Upper lobe of left lung (tissue), 6 donors: ENCODE results near the gene FAM118A. TPM values are rescaled to one million over a fixed set of nuclear protein-coding genes. Genes with fewer than 3 reads are reported as not detected.

Source experiments
- ATAC-seq, 2 donors: fragments of 200-7000 bp; cut with Tn5 transposase; one replicate each; pipeline ENCODE4 v1.9.1; 2022; ENCODE audit warnings: mild to moderate bottlenecking in 2 of 2, moderate library complexity in 2 of 2; ENCODE audit not compliant: low FRiP score in 2 of 2
- DNase-seq, 2 donors: peaks; one replicate each; pipeline ENCODE4 v3.0.0-alpha.2; 2019 to 2020
- H3K27ac ChIP-seq, 4 donors: fragments of 200-600 bp; sonication (generic); one replicate each; pipeline ENCODE4 v1.5.1; 2016 to 2019
- H3K27me3 ChIP-seq, 4 donors: fragments of 200-600 bp; sonication (generic); one replicate each; pipeline ENCODE4 v1.5.1; 2017 to 2019
- H3K36me3 ChIP-seq, 4 donors: fragments of 200-600 bp; sonication (generic); one replicate each; pipeline ENCODE4 v1.5.1; 2016 to 2019
- H3K4me1 ChIP-seq, 4 donors: fragments of 200-600 bp; sonication (generic); one replicate each; pipeline ENCODE4 v1.5.1; 2018 to 2019
- H3K4me3 ChIP-seq, 4 donors: fragments of 200-600 bp; sonication (generic); one replicate each; pipeline ENCODE4 v1.5.1; 2017 to 2019; ENCODE audit warnings: mild to moderate bottlenecking in 2 of 4, moderate library complexity in 1 of 4
- H3K9me3 ChIP-seq, 4 donors: fragments of 200-600 bp; sonication (generic); one replicate each; pipeline ENCODE4 v1.5.1; 2018 to 2019
- CTCF ChIP-seq, 6 experiments: fragments of 450-650 bp in 4 of 6; fragments of 200-600 bp in 2 of 6; sonication (generic) in 2 of 6; IDR thresholded peaks; one replicate each; pipeline ENCODE4 v1.5.1; 2016 to 2019; ENCODE audit warnings: antibody characterized with exemption in 6 of 6
- EP300 ChIP-seq, 4 donors: sonication (generic); formaldehyde crosslinking; IDR thresholded peaks; one replicate each; pipeline ENCODE4 v1.5.1; 2017; ENCODE audit warnings: antibody characterized with exemption in 4 of 4, control low read depth in 2 of 4
- POLR2A ChIP-seq, 4 donors: fragments of 450-650 bp; IDR thresholded peaks; one replicate each; pipeline ENCODE4 v1.5.1; 2016 to 2017; ENCODE audit warnings: antibody characterized with exemption in 4 of 4, mild to moderate bottlenecking in 2 of 4
- POLR2AphosphoS5 ChIP-seq, 2 donors: sonication (generic); formaldehyde crosslinking; IDR thresholded peaks; one replicate each; pipeline ENCODE4 v1.5.1; 2017; ENCODE audit warnings: antibody characterized with exemption in 2 of 2
- WGBS, 2 donors: methylation state at CpG; one replicate each; pipeline ENCODE4 v1.1.5; 2017 to 2018; 5-methylcytosine and 5-hydroxymethylcytosine counted together
- total RNA-seq, 6 donors: library from RNA; depleted of rRNA in 4 of 6; stranded (reverse); fragments of >200 nt in 4 of 6; gene quantifications; one replicate each; pipeline versions ENCODE4 v1.1.0 to v1.2.1, GENCODE V29; 2016 to 2021
- donor health status: DM: no; HTN: no; CAD: no; lungs with moderate emphysema.
- donor health status: DM: no; HTN: yes; CAD: no; lungs with severe emphysema.

FAM118A gene
- total RNA-seq, 6 donors from 2014 or later: 9.2 to 161 (median 27.6) TPM

GRCh38 chr22:45262931-45263462 is 46.7 kb upstream of the FAM118A start:
- ATAC-seq: no peak
- Histone ChIP-seq H3K9me3 (no peaks in the 10 kb centered on the region), H3K27ac (peak overlapping the region in 1 of 4 donors; percentile 61), H3K4me1 (peaks cover 10 to 15% (median 13%) of the 10 kb centered on the region in 4 donors), H3K36me3 (no peaks in the 10 kb centered on the region), H3K27me3 (no peaks in the 10 kb centered on the region), H3K4me3 (no peak overlapping the region)
- DNase-seq: peak in 1 of 2 donors; percentile 77
- TF ChIP-seq CTCF (IDR thresholded peaks at IDR 0.05) (no peak), EP300 (IDR thresholded peaks at IDR 0.05) (no peak), POLR2A (IDR thresholded peaks at IDR 0.05) (no peak), POLR2AphosphoS5 (IDR thresholded peaks at IDR 0.05) (no peak)
- WGBS, 2 donors: 70% methylated on average over 13 of the region's 14 CpGs; no CpG with 5 or more reads in 1 of the 2 donors

GRCh38 chr22:45263463-45264269 is 46.1 kb upstream of the FAM118A start:
- H3K4me1 ChIP-seq: peaks cover 14 to 22% (median 18%) of the 10 kb centered on the region in 4 donors
- TF ChIP-seq POLR2AphosphoS5 (IDR thresholded peaks at IDR 0.05) (peak in 1 of 2 donors; percentile 20), CTCF (IDR thresholded peaks at IDR 0.05) (peak; percentile 49 to 80 (median 74)), EP300 (IDR thresholded peaks at IDR 0.05) (no peak), POLR2A (IDR thresholded peaks at IDR 0.05) (no peak)
- no peaks in the 10 kb centered on the region for H3K27me3 ChIP-seq
- H3K27ac ChIP-seq: peak overlapping the region in 1 of 4 donors; percentile 61
- no peak overlapping the region for H3K4me3 ChIP-seq
- DNase-seq (peak; percentile 70 to 79), ATAC-seq (peak; percentile 79 to 94)
- no peaks in the 10 kb centered on the region for H3K36me3 ChIP-seq
- no peaks in the 10 kb centered on the region for H3K9me3 ChIP-seq
- 26 to 34% methylated on average over 7 to 17 of the region's 17 CpGs for WGBS, 2 donors

GRCh38 chr22:45265535-45265934 is 44.2 kb upstream of the FAM118A start:
- no peak for DNase-seq
- Histone ChIP-seq H3K27me3 (no peaks in the 10 kb centered on the region), H3K36me3 (no peaks in the 10 kb centered on the region), H3K27ac (no peak overlapping the region), H3K9me3 (no peaks in the 10 kb centered on the region), H3K4me1 (peaks cover 23 to 31% (median 28%) of the 10 kb centered on the region in 4 donors), H3K4me3 (no peak overlapping the region)
- no peak for ATAC-seq
- TF ChIP-seq CTCF (IDR thresholded peaks at IDR 0.05) (no peak), POLR2A (IDR thresholded peaks at IDR 0.05) (no peak), EP300 (IDR thresholded peaks at IDR 0.05) (no peak), POLR2AphosphoS5 (IDR thresholded peaks at IDR 0.05) (no peak)
- WGBS, 2 donors: 63 to 77% methylated on average over 7 of the region's 7 CpGs

- H3K4me1 ChIP-seq: peaks cover 15 to 26% (median 24%) of the 10 kb centered on the region in 4 donors
- no peaks in the 10 kb centered on the region for H3K36me3 ChIP-seq
- DNase-seq: peak in 1 of 2 donors; percentile 76
- ATAC-seq: peak in 1 of 2 donors; percentile 20
- H3K9me3 ChIP-seq: no peaks in the 10 kb centered on the region
- WGBS, 2 donors: 1 to 5% methylated on average over 21 to 32 of the region's 47 CpGs
- H3K27ac ChIP-seq: peak overlapping the region in 1 of 4 donors; percentile 17
- no peak for TF ChIP-seq EP300 (IDR thresholded peaks at IDR 0.05)
- no peak for TF ChIP-seq POLR2A (IDR thresholded peaks at IDR 0.05)
- no peak for TF ChIP-seq POLR2AphosphoS5 (IDR thresholded peaks at IDR 0.05)
- no peak for TF ChIP-seq CTCF (IDR thresholded peaks at IDR 0.05)
- no peaks in the 10 kb centered on the region for H3K27me3 ChIP-seq
- peak overlapping the region; percentile 39 to 60 (median 49) for H3K4me3 ChIP-seq
Observed at GRCh38 chr22:45268167-45268957, 41.4 kb upstream of the FAM118A start.
